ENCODE data around the gene ITGA5.

DNA sequence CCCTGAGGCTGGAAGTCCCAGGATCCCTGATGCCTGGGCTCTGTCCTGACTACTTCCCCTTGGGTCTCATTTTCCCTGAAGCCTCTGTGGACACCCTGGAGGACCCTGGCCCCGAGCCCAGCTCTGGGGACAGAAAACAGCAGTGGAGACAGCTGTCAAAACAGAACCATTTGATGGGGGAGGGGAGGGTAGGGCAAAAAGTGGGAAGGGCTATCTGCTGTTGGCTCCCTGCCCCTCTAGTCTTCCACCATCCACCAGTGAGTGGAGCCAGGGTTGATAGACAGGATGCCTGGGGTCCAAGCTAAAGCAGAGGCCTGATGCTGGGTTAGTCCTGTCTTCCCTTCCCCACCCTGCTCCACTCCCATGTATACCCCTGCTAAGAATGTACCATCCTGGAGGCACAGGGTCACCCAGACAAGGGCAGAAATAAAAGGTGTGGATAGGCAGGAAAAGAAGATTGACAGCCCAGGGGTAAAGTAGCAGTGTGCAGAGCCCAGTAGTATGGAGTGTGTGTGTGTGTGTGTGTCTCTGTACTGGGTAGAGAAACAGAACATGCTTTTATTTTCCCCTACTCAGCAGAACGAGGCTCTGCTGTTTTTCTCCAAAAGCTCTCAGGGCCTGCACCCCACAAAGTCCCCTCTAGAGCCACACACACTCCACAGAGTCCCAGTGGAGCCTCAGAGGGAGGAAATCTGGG is 44.4 kb downstream of the ITGA5 start:
- TF ChIP-seq SIN3A (IDR thresholded peaks at IDR 0.05; ENCODE audit: borderline replicate concordance, insufficient read depth, low read length), result no peak
- no peak for TF ChIP-seq TAF1 (IDR thresholded peaks at IDR 0.05; ENCODE audit: borderline replicate concordance, insufficient read depth, low read length)
- no peak for TF ChIP-seq POLR2AphosphoS5 (IDR thresholded peaks at IDR 0.05; ENCODE audit: low read depth, low read length)

Data from PFSK-1 (cell line).